ENCODE measurements around the gene RPS6KA2. TPM values are rescaled to one million over a fixed set of nuclear protein-coding genes. Genes with fewer than 3 reads are reported as not detected.

Gene RPS6KA2
- total RNA-seq, 2 experiments from 2014 or later, result 18.9 to 19.1 TPM

DNA sequence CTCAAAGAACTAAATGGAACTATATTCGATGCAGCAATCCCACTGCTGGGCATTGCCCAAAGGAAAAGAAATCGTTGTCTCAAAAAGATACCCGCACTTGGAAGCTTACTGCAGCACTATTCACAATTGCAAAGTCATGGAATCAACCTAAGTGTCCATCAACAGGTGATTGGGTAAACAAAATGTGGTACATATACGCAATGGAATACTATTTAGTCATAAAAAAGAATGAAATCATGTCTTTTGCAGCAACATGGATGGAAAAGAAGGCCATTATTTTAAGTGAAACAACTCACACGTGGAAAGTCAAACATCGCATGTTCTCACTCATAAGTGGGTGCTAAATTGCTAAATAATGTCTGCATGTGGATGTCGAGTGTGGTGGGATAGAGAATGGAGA, 173.4 kb downstream of the RPS6KA2 start:
- CTCF ChIA-PET, result no interaction called here
- Mint-ChIP-seq H3K27me3 (ENCODE audit: low read depth) (no peaks in the 10 kb centered on the region), H3K4me1 (ENCODE audit: low read depth) (peaks cover 3% of the 10 kb centered on the region), H3K36me3 (ENCODE audit: low read depth) (peaks cover 8% of the 10 kb centered on the region), H3K9me3 (peaks cover 6% of the 10 kb centered on the region), H3K27ac (no peak overlapping the region), H3K4me3 (no peak overlapping the region)
- DNase-seq, result no peak
- intact Hi-C loops (cut with micrococcal nuclease), result no loop called here

- no peak for DNase-seq
- Mint-ChIP-seq H3K27ac (no peak overlapping the region), H3K36me3 (ENCODE audit: low read depth) (peaks cover 8% of the 10 kb centered on the region), H3K27me3 (ENCODE audit: low read depth) (no peaks in the 10 kb centered on the region), H3K4me1 (ENCODE audit: low read depth) (no peaks in the 10 kb centered on the region), H3K9me3 (no peaks in the 10 kb centered on the region), H3K4me3 (no peak overlapping the region)
- CTCF ChIA-PET, result no interaction called here
- intact Hi-C loops (cut with micrococcal nuclease), result no loop called here
These were observed 176.7 kb downstream of the RPS6KA2 start for GRCh38 chr6:166450167-166450873.

- Mint-ChIP-seq H3K27me3 (ENCODE audit: low read depth) (no peaks in the 10 kb centered on the region), H3K27ac (no peak overlapping the region), H3K9me3 (no peaks in the 10 kb centered on the region), H3K36me3 (ENCODE audit: low read depth) (peaks cover 6% of the 10 kb centered on the region), H3K4me3 (no peak overlapping the region), H3K4me1 (ENCODE audit: low read depth) (no peaks in the 10 kb centered on the region)
- intact Hi-C loops (cut with micrococcal nuclease), result no loop called here
- no peak for DNase-seq
- CTCF ChIA-PET, result no interaction called here
These were observed 177.4 kb downstream of the RPS6KA2 start for GRCh38 chr6:166449641-166450040.

GRCh38 chr6:166449036-166449435, 178.0 kb downstream of the RPS6KA2 start:
- H3K4me3 Mint-ChIP-seq, result no peak overlapping the region
- intact Hi-C loops (cut with micrococcal nuclease), result no loop called here
- CTCF ChIA-PET, result no interaction called here
- no peak for DNase-seq
- no peaks in the 10 kb centered on the region for H3K9me3 Mint-ChIP-seq
- no peak overlapping the region for H3K27ac Mint-ChIP-seq
- H3K4me1 Mint-ChIP-seq (ENCODE audit: low read depth), result no peaks in the 10 kb centered on the region
- no peaks in the 10 kb centered on the region for H3K27me3 Mint-ChIP-seq (ENCODE audit: low read depth)
- peaks cover 6% of the 10 kb centered on the region for H3K36me3 Mint-ChIP-seq (ENCODE audit: low read depth)

DNA sequence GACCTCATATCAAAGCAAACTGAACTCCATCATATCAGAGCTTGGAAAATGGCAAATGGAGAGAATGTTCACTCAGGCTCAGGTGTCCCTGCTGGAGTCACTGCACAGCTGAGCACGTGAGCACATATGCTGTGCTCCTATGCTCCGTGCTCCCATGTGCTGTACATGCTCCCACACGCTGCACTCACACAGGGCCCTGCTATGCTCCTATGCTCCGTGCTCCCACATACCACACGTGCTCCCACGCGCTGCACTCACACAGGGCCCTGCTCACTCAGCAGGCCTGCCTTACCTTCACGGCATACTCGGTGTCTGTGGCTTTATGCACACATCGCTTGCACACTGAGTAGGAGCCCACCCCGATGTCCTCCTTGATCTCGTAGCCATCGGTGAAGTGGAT, 178.6 kb downstream of the RPS6KA2 start:
- peaks cover 3% of the 10 kb centered on the region for H3K36me3 Mint-ChIP-seq (ENCODE audit: low read depth)
- CTCF ChIA-PET, result interaction anchor here (0.7 kb wide), 1 partner anchor 134 kb away, joined by 3 read pairs; no protein-coding TSS in a partner anchor

DNA sequence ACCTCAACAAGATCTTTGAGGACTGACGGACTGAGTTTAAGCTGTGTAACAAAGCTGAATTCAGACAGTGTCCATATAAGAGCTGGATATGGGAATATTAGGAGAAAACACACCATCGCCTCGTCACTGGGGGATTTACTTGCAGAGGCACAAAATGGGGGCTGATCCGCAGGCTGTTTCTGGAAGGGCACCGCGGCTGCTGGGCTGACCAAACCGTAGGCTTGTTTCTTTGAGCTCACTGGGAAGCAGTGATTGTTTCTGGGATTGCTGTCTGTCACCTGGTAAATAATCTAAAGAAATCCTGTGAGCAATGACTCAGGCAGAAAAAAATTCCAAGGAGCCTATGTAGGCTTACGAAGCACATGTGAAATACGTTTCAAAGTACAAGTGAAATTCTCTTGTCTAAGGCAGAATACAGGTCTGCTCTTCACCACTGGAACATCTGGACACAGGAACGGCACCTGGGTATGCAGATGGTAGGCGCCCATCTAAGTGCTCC, 180.4 kb downstream of the RPS6KA2 start:
- Mint-ChIP-seq H3K4me1 (ENCODE audit: low read depth) (no peaks in the 10 kb centered on the region), H3K36me3 (ENCODE audit: low read depth) (peaks cover 3% of the 10 kb centered on the region), H3K9me3 (no peaks in the 10 kb centered on the region), H3K27me3 (ENCODE audit: low read depth) (no peaks in the 10 kb centered on the region), H3K4me3 (no peak overlapping the region), H3K27ac (no peak overlapping the region)
- intact Hi-C loops (cut with micrococcal nuclease), result no loop called here
- no peak for DNase-seq
- CTCF ChIA-PET, result no interaction called here

More for the DNA sequence above, 178.6 kb downstream of the RPS6KA2 start:
- H3K27ac Mint-ChIP-seq, result no peak overlapping the region
- H3K4me1 Mint-ChIP-seq (ENCODE audit: low read depth), result no peaks in the 10 kb centered on the region
- H3K27me3 Mint-ChIP-seq (ENCODE audit: low read depth), result no peaks in the 10 kb centered on the region
- intact Hi-C loops (cut with micrococcal nuclease), result no loop called here
- no peak overlapping the region for H3K4me3 Mint-ChIP-seq
- no peak for DNase-seq
- H3K9me3 Mint-ChIP-seq, result no peaks in the 10 kb centered on the region

GRCh38 chr6:166446146-166446545, 180.9 kb downstream of the RPS6KA2 start:
- Mint-ChIP-seq H3K27me3 (ENCODE audit: low read depth) (no peaks in the 10 kb centered on the region), H3K9me3 (no peaks in the 10 kb centered on the region), H3K36me3 (ENCODE audit: low read depth) (peaks cover 3% of the 10 kb centered on the region), H3K27ac (no peak overlapping the region), H3K4me3 (no peak overlapping the region), H3K4me1 (ENCODE audit: low read depth) (no peaks in the 10 kb centered on the region)
- intact Hi-C loops (cut with micrococcal nuclease), result no loop called here
- no peak for DNase-seq
- CTCF ChIA-PET, result no interaction called here

DNA sequence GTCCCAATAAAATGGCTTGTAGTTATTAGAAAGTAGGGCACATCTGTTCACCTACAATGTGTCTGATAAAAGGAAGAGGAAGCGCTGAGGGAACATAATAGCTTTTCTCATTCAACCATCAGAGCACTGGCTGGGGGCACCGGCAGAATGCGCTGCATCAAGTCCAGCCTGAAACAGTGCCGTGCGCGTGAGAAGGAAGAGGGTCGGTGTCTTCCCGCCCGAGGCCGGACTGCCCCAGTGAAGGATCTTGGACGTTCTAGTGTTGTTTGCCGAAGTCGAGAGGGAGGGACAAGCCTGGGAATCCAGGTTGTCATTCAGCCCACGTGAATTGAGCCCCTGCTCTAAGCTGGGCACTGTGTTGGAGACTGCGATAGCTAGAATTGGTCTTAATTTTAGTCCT, 182.6 kb downstream of the RPS6KA2 start:
- intact Hi-C loops (cut with micrococcal nuclease), result no loop called here
- no peaks in the 10 kb centered on the region for H3K27me3 Mint-ChIP-seq (ENCODE audit: low read depth)
- H3K27ac Mint-ChIP-seq, result no peak overlapping the region
- CTCF ChIA-PET, result no interaction called here
- H3K4me1 Mint-ChIP-seq (ENCODE audit: low read depth), result peaks cover 12% of the 10 kb centered on the region
- H3K9me3 Mint-ChIP-seq, result no peaks in the 10 kb centered on the region
- no peak overlapping the region for H3K4me3 Mint-ChIP-seq
- H3K36me3 Mint-ChIP-seq (ENCODE audit: low read depth), result peaks cover 3% of the 10 kb centered on the region
- no peak for DNase-seq

- CTCF ChIA-PET, result no interaction called here
- H3K9me3 Mint-ChIP-seq, result no peaks in the 10 kb centered on the region
- no peak overlapping the region for H3K27ac Mint-ChIP-seq
- H3K36me3 Mint-ChIP-seq (ENCODE audit: low read depth), result peaks cover 3% of the 10 kb centered on the region
- no peaks in the 10 kb centered on the region for H3K27me3 Mint-ChIP-seq (ENCODE audit: low read depth)
- H3K4me1 Mint-ChIP-seq (ENCODE audit: low read depth), result peaks cover 14% of the 10 kb centered on the region
- H3K4me3 Mint-ChIP-seq, result no peak overlapping the region
- DNase-seq, result no peak
- intact Hi-C loops (cut with micrococcal nuclease), result no loop called here
These were observed 183.9 kb downstream of the RPS6KA2 start for GRCh38 chr6:166443166-166443565.

DNA sequence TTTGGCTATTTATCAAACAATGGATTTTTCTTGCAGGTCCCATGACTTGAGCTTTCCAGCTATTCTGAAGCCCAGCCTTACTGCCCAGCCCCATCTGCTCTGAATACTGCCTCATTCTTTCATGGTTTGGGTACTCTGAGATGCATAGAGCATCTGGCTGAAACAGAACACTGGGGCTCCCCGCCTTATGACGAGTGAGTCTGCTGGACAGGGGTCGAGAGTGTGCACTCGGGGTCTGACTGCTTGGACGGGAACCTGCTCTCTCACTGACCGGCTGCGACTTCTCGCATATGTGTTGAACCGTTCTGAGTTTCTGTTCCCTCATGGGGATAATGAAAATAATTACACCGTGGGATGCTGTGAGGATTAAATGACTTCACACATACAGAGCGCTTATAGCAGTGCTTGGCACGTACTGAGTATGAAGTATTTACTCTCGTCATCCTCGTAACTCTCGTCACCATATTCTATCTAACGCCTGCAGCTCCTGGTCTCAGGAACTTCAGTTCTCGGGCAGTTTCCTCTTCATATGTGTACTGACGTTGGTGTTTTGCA, 184.8 kb downstream of the RPS6KA2 start:
- CTCF ChIA-PET, result interaction anchor here (1.0 kb wide), 1 partner anchor 14 kb away, joined by 3 read pairs; no protein-coding TSS in a partner anchor

GRCh38 chr6:166441325-166442078, 185.5 kb downstream of the RPS6KA2 start:
- CTCF ChIA-PET, result interaction anchor here (1.0 kb wide), 1 partner anchor 15 kb away, joined by 3 read pairs; no protein-coding TSS in a partner anchor
- H3K27me3 Mint-ChIP-seq (ENCODE audit: low read depth), result no peaks in the 10 kb centered on the region
- peaks cover 15% of the 10 kb centered on the region for H3K4me1 Mint-ChIP-seq (ENCODE audit: low read depth)
- no peak for DNase-seq
- H3K9me3 Mint-ChIP-seq, result no peaks in the 10 kb centered on the region
- intact Hi-C loops (cut with micrococcal nuclease), result no loop called here
- H3K36me3 Mint-ChIP-seq (ENCODE audit: low read depth), result no peaks in the 10 kb centered on the region
- no peak overlapping the region for H3K27ac Mint-ChIP-seq
- H3K4me3 Mint-ChIP-seq, result no peak overlapping the region

More for the DNA sequence above, 184.8 kb downstream of the RPS6KA2 start:
- DNase-seq, result no peak
- Mint-ChIP-seq H3K27me3 (ENCODE audit: low read depth) (no peaks in the 10 kb centered on the region), H3K4me1 (ENCODE audit: low read depth) (peaks cover 14% of the 10 kb centered on the region), H3K4me3 (no peak overlapping the region), H3K36me3 (ENCODE audit: low read depth) (no peaks in the 10 kb centered on the region), H3K9me3 (no peaks in the 10 kb centered on the region), H3K27ac (no peak overlapping the region)
- intact Hi-C loops (cut with micrococcal nuclease), result no loop called here

- no peaks in the 10 kb centered on the region for H3K36me3 Mint-ChIP-seq (ENCODE audit: low read depth)
- H3K4me1 Mint-ChIP-seq (ENCODE audit: low read depth), result peaks cover 20% of the 10 kb centered on the region
- no peak overlapping the region for H3K4me3 Mint-ChIP-seq
- intact Hi-C loops (cut with micrococcal nuclease), result no loop called here
- H3K9me3 Mint-ChIP-seq, result no peaks in the 10 kb centered on the region
- CTCF ChIA-PET, result no interaction called here
- no peaks in the 10 kb centered on the region for H3K27me3 Mint-ChIP-seq (ENCODE audit: low read depth)
- DNase-seq, result no peak
- no peak overlapping the region for H3K27ac Mint-ChIP-seq
These were observed 186.3 kb downstream of the RPS6KA2 start for GRCh38 chr6:166440729-166441128.

Data from activated naive CD4-positive, alpha-beta T cell treated with anti-CD3 and anti-CD28 coated beads for 36 hours (primary cell).